A673 (cell line): ENCODE measurements around the gene MMP1.

Source experiments
- CTCF ChIP-seq: fragments of 300-800, 200-600 bp; sonication (generic); conservative IDR thresholded peaks from 2 replicates; pipeline ENCODE4 v1.5.1; 2017; ENCODE audit warnings: low read depth, mild to moderate bottlenecking, antibody characterized with exemption, low read length, moderate library complexity, mixed read lengths
- EZH2 ChIP-seq: fragments of 200-600 bp; sonication (generic); IDR thresholded peaks from 2 replicates; pipeline ENCODE4 v1.6.1; 2017; ENCODE audit warnings: borderline replicate concordance, low read depth, mild to moderate bottlenecking, mixed read lengths, antibody characterized with exemption, low read length; ENCODE audit not compliant: poor library complexity, severe bottlenecking

DNA sequence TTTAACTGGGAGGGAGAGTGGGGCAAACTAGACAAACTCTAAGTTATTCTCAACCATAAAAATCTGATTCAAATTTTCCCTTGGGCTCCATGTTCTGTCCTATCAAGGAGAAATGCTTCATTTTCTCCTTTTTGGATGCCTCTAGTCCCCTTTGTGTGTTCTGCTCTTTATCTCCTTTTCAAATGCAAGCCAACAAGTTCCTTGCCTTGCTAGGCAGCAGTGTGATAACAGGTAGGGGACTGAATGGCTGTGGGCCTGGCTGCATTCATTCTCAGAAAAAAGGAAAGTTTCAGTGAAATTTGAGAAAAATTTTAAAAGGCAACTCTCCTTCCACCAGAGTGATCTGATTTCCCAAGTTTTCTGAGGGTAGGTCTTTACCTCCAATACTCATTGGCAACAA, 46.3 kb downstream of the MMP1 start:
- TF ChIP-seq CTCF (no peak), EZH2 (no peak)
